ENCODE measurements around the gene ZNF628.

Gene ZNF628

DNA sequence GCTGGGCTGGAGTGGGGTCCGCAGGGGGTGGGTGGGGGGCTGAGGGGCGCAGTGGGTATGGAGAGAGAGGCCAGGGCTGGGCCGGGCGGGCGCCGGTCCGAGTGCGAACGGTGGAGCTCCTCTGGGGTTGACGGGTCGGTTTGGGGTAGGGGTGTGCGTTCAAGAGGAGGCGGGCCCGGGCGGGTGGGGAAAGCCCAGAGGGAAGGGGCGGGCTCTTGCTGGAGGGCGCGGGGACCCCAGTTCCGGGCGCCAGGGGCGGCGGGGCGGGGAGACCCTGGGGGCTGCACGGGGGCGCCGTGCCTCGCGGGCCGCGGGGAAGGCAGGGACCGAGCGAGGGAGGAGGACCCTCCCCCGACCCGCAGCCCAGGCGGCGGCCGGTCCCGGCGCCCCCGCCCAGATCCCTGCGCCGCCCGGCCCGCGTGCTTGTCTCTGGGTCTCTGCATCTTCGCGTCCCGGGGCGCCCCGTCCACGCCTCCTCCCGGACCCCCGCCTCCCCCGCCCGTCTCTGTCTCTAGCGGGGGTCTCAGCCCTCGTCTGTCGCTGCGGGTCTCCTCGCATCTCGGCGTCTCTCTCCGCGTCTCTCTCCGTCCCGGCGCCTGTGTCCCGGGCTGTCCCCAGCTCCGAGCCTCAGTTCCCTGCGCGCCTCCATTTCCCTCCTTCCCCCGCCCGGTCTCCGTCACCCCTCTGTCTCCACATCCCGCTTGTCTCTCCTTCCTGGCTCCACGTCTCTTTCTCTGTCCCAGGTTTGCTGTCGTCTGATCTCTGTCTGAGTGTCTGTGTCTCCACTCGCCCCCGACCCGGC is 25.1 kb upstream of the ZNF628 start:
- DNase-seq = peak; percentile 26

DNA sequence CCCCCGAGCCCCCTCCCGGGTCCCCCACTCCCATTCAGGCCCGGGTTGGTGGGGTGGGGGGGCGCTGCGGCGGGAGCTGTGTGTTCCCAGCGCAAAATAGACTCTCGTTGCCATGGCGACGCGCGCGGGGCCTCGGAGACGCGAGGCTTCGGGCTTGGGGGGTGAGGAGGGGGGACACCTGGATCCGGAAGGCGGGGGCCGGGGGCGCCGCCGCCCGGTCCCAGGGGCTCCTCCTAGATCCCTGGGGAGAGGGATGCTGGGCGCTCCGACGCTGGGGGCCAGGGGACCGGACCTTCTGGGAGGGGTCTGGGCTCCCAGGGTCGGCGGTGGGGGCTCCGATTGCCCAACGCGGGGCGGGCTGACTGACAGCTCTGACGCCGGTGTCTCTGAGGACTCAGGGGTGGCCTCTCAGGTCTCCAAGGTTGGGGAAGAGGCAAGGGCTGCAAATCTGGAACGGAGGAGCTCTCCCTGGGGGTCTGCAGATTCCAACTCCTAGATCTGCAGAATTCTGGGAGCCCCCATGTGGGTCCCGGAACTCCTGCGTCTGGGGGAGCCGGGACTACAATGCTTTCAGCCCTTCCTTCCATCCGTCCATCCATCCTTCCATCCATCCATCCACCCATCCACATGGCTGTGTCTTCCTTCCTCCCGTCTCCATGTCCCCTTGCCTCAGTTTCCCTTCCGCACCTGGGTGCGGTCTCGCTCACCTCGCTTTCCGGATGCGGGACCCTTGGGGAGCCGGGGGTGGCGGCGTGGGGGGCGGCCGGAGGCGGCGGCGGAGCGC is 24.3 kb upstream of the ZNF628 start:
- DNase-seq = no peak

DNA sequence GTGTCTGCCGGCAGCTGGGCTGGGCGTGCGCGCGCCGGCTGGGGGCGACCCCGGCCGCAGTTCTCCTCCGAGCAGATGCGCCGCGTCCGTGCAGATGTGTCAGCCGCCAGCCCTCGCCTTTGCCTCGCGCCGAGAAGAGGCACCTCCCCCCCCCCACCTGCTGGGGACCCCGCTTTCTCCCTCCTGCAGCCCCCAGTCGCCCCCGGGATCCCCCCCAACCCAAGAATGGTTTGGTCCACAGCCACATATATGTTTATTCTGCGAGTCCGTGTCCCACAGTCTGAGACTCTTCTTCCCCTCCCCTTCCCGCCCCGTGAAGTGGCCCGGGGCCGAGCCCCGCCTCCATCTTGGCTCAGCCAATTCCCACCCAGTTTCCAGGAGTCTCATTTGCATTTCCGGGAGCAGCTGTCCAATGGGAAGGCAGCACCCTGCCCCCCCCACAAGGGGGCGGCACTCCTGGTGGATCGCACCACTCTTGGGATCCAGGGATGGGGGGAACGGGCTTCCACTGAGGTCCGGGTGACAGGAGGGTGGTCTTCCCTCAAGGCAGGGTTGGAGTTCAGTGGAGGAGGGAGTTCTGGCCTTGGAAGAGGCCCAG is 23.6 kb upstream of the ZNF628 start:
- DNase-seq = peak; percentile 33

DNA sequence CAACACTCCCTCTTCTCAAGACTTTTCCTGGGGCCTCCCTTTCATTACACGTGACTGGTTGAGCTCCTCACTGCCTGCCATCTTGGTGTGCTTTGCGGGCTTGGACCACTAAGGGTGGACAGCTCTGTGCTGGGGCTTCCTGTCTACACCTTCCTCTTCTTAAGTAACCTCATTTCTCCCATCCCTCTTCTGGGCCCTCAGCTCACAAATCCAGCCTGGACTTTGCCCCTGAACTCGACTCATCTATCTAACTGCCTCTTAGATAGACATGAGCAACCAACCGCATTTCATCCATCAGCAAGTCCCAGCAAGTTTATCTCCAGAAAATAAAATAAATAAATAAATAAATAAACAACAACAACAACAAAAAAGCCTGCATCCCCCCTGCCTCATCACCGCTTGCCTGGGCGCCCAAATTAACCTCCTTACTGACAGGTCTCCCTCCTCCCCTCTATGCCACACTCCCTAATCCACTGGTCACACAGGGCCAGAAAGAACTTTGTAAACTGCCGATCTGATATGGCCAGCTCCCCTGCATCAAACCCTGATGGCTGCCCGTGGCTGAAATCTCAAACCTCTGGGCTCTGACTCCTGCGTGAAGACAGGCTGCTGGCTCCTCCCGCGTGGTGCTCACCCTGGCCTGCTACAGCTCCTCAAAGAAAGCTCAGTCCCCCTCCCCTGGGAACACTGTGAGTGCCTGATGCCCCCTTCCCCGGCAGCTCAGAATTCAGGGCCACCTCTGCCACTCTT is 22.7 kb upstream of the ZNF628 start:
- DNase-seq = no peak

DNA sequence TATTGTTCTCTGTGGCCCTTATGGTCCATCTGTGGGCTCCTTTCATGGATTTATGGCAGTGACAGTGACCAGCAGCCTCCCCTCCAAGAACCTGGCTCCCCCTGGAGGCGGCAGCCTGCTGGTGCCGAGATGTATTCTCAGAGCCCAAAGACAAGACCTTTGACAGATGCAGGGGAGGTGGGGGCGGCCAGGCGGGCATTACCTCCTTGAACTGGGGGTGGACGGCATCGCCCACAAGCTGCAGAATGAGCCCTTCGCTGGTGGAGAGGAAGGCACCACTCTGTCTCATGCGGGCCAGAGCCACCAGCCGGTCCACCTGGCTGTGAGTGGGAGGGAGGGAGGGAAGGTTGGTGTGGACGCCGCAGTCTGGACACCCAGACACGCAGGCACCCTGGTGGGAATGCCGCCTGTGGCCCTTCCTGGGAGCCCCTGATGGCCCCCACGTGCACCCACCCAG is 21.6 kb upstream of the ZNF628 start:
- peak; percentile 58 for DNase-seq

DNA sequence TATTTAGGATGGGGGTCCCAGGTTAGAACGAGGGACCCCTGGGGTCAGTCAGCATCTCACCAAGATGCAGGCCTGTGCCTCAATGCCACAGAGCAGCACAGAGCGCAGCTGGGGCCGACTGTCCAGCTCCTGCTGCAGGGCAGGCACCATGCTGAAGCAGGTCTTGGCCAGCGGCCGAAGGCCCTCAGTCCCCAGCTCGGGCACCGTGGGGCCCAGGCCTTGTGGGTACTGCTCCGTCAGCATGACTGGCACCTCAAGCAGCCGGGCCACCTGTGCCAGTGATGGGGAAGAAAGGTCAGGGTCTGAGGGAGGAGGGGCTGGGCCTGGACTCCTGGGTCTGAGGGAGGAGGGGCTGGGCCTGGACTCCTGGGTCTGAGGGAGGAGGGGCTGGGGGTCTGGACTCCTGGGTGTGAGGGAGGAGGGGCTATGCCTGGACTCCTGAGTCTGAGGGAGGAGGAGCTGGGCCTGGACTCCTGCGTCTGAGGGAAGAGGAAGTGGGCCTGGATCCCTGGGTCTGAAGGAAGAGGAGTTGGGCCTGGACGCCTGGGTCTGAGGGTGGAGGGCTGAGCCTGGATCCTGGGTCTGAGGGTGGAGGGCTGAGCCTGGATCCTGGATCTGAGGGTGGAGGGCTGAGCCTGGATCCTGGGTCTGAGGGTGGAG is 20.7 kb upstream of the ZNF628 start:
- DNase-seq = no peak

DNA sequence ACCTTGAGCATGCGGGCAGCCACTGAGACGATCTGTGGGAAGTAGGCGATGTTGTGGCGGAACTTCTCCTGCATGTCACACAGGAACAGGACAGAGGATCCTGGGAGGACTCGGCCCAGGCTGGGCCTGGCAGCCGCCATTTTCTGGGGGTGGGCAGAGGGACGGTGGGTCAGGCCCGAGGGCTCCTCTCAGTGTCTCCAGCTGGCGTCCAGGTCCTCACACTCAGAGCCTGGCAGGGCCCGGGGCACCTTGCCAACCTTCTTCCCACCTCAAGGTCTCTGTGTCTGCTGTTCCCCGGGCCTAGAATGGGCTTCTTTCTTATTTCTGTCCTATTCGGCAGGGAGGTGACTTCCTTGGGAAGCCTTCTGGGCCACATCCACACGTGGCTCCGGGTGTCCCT is 20.1 kb upstream of the ZNF628 start:
- DNase-seq = no peak

DNA sequence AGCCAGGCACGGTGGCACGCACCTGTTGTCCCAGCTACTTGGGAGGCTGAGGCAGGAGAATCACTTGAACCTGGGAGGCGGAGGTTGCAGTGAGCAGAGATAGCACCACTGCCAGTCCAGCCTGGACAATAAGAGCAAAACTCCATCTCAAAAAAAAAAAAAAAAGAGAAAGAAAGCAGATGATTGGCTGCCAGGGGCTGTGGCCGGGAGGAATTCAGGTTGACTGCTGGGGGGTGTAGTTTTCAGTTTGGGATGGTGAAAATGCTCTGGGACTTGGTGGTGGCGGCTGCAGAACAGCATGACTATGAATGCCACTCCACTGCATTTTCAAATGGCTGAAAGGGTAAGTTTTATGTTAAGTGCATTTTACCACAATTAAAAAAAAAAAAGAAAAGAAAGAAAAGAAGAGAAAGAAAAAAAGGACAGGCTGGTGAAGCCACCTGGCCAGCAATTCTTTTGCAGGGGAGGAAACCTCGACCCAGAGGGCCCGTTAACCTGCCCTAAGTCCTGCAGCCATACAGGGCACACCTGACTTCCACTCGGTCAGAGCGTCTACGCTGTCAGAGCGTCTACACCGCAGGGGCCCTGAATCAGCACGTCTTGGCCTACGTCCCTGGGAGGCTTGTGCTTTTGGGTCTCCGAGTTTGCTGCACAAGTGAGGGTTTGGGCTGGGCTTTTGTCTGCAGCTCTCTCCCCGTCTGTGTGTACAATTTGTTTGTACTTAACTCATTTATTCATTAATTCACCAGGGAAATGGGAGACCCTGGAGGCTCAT is 18.5 kb upstream of the ZNF628 start:
- DNase-seq = no peak

DNA sequence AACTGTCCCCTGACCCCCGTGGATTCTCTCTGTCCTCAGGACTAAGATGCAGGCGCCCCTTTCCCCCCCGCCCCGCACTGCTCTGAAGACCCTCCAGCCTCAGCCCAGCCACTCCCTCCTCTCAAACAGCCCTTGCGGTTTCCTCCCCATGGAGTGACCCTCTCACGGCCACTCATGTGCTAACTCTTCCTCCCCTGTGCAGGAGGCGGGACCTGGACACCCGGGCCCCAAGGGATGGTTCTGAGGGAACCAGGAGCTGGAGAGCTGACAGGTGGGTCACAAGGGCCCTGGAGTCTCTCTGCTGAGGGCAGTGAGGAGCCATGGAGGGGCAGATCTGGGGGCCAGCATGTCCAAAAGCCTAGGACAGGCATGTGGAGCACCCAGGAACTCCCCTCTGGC is 16.9 kb upstream of the ZNF628 start:
- no peak for DNase-seq

DNA sequence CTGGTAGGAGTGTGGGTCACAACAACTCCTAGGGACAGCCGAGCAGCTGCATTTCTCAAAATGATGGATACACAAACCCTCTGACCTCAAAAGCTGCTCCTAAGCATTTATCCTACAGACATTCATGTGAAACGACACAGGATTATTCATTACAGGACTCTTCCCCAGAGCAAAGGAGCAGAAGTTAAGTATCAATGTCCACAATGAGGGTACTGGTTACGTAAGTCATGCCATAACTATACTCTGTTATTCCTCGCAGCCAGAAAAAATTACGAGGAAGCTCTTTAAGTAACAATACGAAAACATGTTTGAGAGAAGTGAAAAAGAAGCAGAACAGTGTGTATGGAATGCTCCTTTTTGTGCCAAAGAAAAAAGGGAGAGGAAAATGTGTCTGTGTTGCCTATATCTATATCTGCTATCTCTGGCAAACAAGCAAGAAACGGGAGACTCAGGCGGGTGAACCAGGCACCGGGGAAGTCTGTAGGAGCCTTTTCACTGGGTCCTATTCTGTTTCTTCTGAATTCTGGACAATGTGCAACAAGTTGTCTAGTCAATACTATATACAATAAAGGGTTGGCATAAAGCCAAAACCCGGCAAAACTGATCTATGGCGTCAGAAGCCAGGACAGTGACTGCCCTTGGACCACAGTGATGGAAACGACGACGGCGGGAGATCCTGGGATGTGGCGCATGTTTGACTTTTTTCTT is 16.3 kb upstream of the ZNF628 start:
- no peak for DNase-seq

DNA sequence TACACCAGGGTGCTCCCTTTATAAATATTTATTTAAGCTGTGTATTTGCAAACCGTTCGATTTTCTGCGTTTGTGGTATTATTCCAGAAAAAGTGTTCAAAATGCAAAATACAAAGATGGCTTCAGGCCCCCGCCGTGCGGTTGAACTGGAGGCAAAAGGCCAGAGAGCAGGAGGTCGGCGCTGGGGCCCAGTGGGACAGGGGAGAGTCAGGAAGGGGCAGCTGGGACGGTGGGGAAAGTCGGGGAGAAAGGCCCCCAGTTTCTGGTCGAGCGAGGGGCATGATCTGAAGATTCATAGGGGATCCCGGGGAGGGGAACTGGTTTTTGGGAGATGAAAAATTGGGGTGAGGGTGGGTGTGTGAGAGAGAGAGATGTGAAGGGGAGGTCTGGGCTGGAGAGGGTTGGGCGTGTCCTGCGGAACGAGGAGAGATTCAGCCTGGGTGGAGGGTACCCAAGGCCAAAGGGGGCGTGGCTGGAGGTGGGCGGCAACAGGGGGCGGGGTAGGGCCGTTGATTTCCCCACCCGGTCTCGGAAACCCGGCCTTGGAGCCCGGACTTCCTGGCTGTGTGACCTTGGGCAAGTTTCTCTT is 15.7 kb upstream of the ZNF628 start:
- DNase-seq = peak; percentile 43

DNA sequence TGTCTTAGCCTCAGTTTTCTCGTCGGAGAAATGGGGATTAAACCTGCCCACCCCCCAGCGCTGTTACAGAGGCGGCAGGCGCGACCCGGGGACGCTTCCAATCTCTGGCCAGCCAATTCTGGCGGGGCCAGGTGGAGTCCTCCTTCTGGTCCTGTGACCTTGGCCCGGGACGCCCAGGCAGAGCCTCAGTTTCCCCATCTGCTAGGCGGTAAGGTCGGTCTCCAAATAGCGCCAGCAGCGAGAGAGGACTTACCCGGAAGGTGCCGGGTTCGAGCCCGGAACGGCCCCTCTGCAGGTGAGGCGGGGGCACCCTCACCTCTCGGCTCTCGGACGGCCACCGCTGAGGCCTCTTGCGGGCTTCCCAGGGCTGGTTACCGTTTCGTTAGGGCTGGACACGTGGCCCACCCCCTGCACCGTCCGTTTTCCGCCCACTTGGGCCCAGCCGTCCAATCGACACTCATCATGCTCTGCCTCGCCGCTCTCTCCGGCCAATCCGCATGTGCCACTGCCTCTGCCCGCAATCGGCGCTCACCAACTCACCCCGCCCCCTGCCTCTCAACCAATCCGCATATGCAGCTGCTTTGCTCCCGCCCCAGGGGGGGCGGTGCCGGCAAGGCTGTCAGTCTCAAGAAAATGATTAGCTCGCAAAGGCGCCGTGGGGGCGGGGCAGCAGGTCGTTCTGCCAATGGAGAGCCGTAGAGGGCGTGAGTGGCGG is 15.0 kb upstream of the ZNF628 start, which contains the start of gene ISOC2:
Gene ISOC2 (minus strand): TSS at position 384 of the 715 bp plus-strand sequence. CDS start 5,156 bp downstream, outside the sequence.
- peak; percentile 100 for DNase-seq

DNA sequence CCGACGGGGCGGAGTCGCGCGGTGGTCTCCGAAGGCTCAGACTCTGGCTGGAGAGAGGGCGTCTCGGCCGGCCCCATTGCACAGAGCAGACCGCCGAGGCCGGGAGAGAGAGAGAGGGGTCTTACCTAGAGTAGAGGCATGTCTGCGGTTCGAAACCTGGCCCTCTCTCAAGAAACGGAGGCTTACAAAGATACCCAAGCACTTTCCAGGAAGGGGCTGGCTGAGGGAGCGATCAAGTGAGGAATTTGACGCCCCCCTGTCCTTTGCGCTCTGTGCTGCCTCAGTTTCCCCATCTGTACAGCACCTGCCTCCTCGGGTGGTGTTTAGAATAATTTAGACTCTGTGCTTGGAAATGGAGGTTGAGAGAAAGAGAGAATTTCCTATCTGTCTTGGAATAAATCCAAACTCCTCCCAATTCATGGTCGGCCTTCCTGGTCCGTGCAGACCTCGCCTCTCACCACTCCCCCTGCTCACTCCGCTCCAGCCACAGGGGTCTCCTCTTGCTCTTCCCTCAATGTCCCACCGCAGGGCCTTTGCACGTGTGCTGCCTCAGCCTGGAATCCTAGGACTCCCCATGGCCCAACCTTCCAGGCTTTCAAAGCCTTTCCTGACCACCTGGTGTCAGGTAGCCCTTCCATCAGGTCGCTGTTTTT is 14.3 kb upstream of the ZNF628 start:
- no peak for DNase-seq

DNA sequence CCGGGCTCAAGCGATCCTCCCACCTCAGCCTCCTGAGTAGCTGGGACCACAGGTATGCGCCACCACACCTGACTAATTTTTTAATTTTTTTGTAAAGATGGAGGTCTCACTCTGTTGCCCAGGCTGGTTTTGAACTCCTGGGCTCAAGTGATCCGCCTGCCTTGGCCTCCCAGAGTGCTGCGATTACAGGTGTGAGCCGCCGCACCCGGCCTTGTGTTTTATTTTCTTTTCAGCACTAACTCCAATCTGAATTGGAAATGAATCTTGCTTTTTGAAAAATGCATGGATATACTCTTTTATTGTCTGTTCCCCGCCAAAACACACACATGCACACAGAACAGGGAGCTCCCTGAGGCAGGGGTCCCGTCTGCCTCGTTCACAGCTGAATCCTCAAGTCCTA is 13.7 kb upstream of the ZNF628 start:
- no peak for DNase-seq

DNA sequence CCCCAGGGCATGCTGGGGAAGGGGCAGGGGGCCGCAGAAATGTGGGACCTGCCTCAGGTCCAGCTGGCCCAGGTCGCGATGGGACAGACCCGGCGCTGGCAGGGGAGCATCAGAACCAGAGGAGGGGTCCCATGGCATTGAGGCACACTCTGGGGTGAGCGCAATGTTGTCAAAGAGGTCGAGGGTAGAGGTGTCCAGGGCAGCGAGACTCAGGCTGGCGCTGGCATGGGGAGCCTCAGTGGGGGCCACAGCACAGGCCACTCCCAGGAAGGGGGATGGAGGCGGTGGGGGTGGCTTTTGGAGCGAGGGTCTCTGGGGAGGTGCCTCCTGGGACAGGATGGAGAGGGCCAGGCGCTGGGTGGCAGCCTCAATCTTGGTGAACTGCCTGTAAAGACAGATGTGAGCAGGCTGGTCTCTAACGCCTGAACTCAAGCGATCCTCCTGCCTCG is 12.8 kb upstream of the ZNF628 start:
- no peak for DNase-seq

DNA sequence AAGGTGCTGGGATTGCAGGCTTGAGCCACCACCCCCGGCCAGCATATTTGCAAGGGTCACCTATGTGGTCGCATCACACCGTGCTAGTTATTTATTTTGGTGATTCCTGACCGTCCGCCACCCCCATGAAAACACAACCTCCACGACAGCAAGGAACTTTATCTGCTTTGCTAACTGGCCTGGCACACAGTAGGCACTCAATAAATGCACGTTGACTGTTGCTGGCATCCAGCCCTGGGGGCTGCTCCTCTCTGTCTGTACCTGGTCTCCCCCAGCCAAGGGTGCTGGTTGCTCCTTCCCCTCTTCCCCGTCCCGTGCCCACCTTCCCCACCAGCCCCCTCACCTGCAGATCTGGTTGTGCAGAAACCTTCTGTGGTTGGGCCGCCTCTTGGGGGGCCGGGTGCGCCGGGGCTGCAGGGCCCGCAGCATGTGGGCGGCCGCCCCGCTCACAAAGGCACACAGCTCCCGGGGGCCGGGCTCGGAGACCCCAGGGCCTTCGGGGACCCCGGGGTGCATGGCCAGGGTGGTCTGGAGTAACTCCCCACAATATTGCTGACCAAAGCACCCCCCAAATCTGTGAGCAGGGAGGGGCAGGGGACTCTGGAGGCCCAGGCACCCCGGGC is 12.3 kb upstream of the ZNF628 start:
- DNase-seq = no peak

DNA sequence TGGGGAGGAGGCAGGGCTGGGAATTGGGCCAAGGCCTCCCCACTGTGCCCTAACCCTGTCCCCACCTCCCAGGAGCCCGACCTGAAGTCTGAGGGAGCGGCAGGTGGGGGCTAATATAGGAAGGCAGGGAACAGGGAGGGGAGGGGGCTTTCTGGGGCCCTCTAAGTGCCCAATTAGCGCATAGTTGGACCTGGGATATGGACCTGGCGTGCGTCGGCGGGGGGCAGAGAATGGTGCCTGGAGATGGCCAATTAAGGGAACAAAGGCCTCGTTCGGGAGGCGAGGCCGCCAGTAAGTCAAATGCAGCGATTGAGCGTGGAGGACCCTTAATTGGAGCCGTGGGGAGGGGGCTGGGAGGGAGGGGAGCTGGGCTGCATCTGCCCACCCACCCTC is 11.8 kb upstream of the ZNF628 start, which contains the start of gene C19orf85:
Gene C19orf85 (minus strand): TSS at position 90 of the 393 bp plus-strand sequence. CDS start 197 bp downstream, outside the sequence.
- no peak for DNase-seq

DNA sequence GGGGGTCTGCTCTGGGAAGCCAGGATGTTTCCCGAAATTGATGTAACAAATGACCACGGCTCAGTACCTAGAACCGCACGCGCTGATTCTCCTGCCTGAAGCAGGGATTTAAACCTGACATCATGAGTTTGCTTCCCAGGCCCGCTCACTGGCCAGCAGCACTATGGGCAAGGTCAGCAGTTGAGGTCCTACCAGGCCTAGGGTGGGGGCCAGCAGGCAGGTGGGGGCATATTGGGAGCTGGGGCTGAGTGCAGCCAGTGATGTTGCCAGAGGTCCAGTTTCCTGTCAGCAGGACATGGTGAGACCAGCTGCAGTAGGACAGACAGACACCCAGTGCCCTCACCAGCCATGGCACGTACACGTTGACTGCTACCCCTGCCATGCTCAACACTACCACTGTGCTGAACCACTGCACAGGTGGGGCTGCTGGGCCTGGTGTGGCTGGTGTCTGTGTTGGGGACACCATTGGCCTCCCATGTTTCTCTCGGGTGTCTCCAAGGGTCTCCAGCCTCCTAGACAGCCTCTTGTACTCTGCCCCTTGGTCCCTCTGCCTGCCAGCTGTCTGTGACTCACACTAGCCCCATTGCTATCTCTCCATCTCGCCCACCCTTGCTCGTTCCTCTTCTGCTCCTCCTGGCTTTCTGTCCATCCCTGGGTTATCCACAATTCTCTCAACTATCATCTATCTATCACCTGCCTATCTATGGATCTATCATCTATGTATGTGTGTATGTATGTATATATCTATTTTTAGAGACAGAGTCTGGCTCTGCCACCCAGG is 10.8 kb upstream of the ZNF628 start:
- no peak for DNase-seq

Data from stimulated activated CD4-positive, alpha-beta T cell treated with anti-CD3 and anti-CD28 coated beads, Interleukin-4, amount 100 ng/mL, for 1 hour (primary cell).